Heart left ventricle (tissue), 13 donors: Measurements from ENCODE around the gene TINAGL1.

Experiments used
- CTCF ChIP-seq, 12 donors: fragments of 200-600 bp; sonication (generic) in 4 of 12; IDR thresholded peaks; one replicate each; pipeline versions ENCODE4 v1.5.0 to v1.8.0; 2018 to 2022; ENCODE audit warnings: antibody characterized with exemption in 12 of 12, mild to moderate bottlenecking in 5 of 12
- POLR2A ChIP-seq, 2 donors: fragments of 450-650 bp; IDR thresholded peaks; one replicate each; pipeline ENCODE4 v1.6.1; 2017; ENCODE audit warnings: antibody characterized with exemption in 2 of 2, mild to moderate bottlenecking in 2 of 2, moderate library complexity in 2 of 2
- donor health status: ischemic (EF 13 %, LVEDD 7.1; RV severe dilation, severe dysfunction).
- donor health status: DM: no; HTN: yes; CAD: no.
- donor health status: DM: no; HTN: no; CAD: no.
- donor health status: ischemic (EF 25% LVEDD 6.9; RV normal size, moderate dysfunction).
- donor health status: ischemic (EF 25% LVEDD 5.7; RV mildly dilated, moderate dysfunction).
- donor health status: ischemic (EF 35%, LVEDD 5.7; RV mildly dilated, moderate dysfunction).
- donor health status: nonischemic (EF 11% LVEDD 7.7; RV severe dilation, severe dysfunction).
- donor health status: DM: yes; HTN: yes; CAD: no.
- donor health status: PGD.
- donor health status: ischemic (EF 29% LVEDD 5.4; RV normal size, mild dysfunction).
- donor health status: nonischemic (EF 23%, LVEDD 6.1; RV moderate dilation, normal function).

DNA sequence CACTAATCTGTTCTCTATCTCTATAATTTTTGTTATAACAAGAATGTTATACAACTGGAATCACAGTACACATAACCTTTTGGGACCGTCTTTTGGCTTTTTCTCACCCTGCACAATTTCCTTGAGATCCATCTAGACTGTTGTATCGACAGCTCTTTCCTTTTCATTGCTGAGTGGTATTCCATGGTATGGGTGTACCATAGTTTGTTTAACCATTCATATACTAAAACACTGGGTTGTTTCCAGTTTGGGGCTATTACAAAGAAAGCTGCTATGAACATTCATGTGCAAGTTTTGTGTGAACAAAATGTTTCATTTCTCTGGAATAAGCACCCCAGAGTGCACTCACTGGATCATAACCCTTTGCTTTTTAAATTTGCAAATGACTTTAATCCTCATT lies 25.8 kb downstream of the TINAGL1 start:
- TF ChIP-seq POLR2A (IDR thresholded peaks at IDR 0.05) (no peak), CTCF (IDR thresholded peaks at IDR 0.05) (no peak)
